Neural cell (in vitro differentiated cells): ENCODE measurements around the gene AASDH.

Experiments
- EP300 ChIP-seq: fragments of 450-650 bp; conservative IDR thresholded peaks from 2 replicates; pipeline ENCODE4 v1.6.1; 2014; ENCODE audit warnings: antibody characterized with exemption, mild to moderate bottlenecking, moderate library complexity; ENCODE audit not compliant: poor library complexity, severe bottlenecking
- EZH2 ChIP-seq: fragments of 200-600, 300-800 bp; shearing (Covaris generic), sonication (generic); IDR thresholded peaks from 2 replicates; pipeline ENCODE4 v1.6.1; 2014; ENCODE audit warnings: antibody characterized with exemption, low read length, borderline replicate concordance, mild to moderate bottlenecking; ENCODE audit not compliant: insufficient read depth, poor library complexity, severe bottlenecking
- MXI1 ChIP-seq: fragments of 450-650 bp; conservative IDR thresholded peaks from 2 replicates; pipeline ENCODE4 v1.6.1; 2014; ENCODE audit warnings: antibody characterized with exemption, mild to moderate bottlenecking; ENCODE audit not compliant: poor library complexity, severe bottlenecking
- POLR2AphosphoS5 ChIP-seq: IDR thresholded peaks from 2 replicates; pipeline ENCODE4 v1.6.1; 2012
- RAD21 ChIP-seq: fragments of 450-650 bp; conservative IDR thresholded peaks from 2 replicates; pipeline ENCODE4 v1.6.1; 2014; ENCODE audit warnings: antibody characterized with exemption, mild to moderate bottlenecking, moderate library complexity
- REST ChIP-seq: IDR thresholded peaks from 2 replicates; pipeline ENCODE4 v1.6.1; 2012; ENCODE audit warnings: borderline replicate concordance
- SMC3 ChIP-seq: fragments of 450-650 bp; conservative IDR thresholded peaks from 2 replicates; pipeline ENCODE4 v1.6.1; 2014; ENCODE audit warnings: antibody characterized with exemption, mild to moderate bottlenecking, moderate library complexity; ENCODE audit not compliant: poor library complexity
- TAF1 ChIP-seq: IDR thresholded peaks from 2 replicates; pipeline ENCODE4 v1.6.1; 2012; ENCODE audit warnings: low read depth
- TF ChIP-seq, protein P1 (sequence below): fragments of 450-650 bp; IDR thresholded peaks from 2 replicates; pipeline ENCODE4 v1.5.1; 2014; ENCODE audit warnings: antibody characterized with exemption, mild to moderate bottlenecking, moderate library complexity; ENCODE audit not compliant: poor library complexity, severe bottlenecking

DNA sequence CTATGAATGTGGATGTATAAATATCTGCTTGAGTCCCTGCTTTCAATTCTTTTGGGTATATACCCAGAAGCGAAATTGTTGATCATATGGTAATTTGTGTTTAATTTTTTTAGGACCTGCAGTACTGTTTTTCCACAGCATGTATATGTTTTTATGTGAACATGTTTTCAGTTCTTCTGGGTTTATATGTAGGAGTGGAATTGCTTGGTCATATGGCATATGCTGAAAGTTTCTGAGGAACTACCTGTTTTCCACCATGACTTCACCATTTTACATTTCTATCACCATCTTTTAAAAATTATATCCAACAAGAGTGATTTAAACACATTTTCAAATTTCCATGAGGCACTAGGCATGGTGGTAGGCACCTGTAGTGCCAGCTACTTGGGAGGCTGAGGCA lies 39.9 kb upstream of the AASDH start:
- TF ChIP-seq MXI1 (no peak), POLR2AphosphoS5 (no peak), REST (no peak), TAF1 (no peak), SMC3 (no peak), RAD21 (no peak), EZH2 (no peak), EP300 (no peak)
- TF ChIP-seq, protein P1, sequence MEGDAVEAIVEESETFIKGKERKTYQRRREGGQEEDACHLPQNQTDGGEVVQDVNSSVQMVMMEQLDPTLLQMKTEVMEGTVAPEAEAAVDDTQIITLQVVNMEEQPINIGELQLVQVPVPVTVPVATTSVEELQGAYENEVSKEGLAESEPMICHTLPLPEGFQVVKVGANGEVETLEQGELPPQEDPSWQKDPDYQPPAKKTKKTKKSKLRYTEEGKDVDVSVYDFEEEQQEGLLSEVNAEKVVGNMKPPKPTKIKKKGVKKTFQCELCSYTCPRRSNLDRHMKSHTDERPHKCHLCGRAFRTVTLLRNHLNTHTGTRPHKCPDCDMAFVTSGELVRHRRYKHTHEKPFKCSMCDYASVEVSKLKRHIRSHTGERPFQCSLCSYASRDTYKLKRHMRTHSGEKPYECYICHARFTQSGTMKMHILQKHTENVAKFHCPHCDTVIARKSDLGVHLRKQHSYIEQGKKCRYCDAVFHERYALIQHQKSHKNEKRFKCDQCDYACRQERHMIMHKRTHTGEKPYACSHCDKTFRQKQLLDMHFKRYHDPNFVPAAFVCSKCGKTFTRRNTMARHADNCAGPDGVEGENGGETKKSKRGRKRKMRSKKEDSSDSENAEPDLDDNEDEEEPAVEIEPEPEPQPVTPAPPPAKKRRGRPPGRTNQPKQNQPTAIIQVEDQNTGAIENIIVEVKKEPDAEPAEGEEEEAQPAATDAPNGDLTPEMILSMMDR = no peak
